NT2/D1 (cell line): ENCODE data around the gene XAB2.

ENCODE experiments used
- SUZ12 ChIP-seq: IDR thresholded peaks from 2 replicates; pipeline ENCODE4 v1.6.1; 2011; ENCODE audit not compliant: insufficient read length, insufficient read depth; ENCODE audit errors: extremely low read depth
- YY1 ChIP-seq: IDR thresholded peaks from 2 replicates; pipeline ENCODE4 v1.6.1; 2011; ENCODE audit not compliant: insufficient read length, insufficient read depth
- ZNF274 ChIP-seq: IDR thresholded peaks from 2 replicates; pipeline ENCODE4 v1.6.1; 2011; ENCODE audit warnings: mild to moderate bottlenecking, low read depth, low read length

DNA sequence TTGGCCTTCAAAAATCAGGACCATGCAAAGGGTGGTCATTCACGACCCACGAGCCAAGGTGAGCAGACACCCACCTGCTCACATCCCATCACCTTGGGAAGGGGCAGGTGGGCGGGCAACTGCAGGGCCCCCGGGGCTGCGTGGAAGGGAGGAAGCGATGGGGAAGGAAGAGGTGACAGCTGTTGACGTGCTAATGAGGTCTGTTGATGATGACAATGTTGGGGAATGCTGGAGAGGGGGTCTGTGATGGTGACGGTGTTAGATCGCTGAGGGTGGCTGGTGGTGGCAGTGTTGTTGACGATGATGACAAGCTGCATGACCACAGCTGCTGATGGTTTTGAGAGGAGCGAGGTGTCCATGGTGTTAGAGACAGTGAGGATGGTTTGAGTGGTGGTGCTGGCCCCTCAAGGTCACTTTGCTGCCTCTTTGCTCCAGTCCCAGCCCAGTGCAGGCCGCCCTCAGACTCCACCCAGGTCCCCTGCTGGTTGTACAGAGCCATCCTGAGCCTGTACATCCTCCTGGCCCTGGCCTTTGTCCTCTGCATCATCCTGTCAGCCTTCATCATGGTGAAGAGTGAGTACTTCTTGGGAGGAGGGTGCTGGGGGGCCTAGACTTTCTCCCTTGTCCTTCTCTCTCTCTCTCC is 48.4 kb upstream of the XAB2 start:
- no peak for TF ChIP-seq ZNF274
- TF ChIP-seq SUZ12 = no peak
- no peak for TF ChIP-seq YY1
